OCI-LY7 (cell line): ENCODE results near the gene MS4A4A.

Experiments
- CTCF ChIP-seq: fragments of 200-600 bp; sonication (generic); conservative IDR thresholded peaks from 2 replicates; pipeline ENCODE4 v1.5.1; 2014; ENCODE audit warnings: mild to moderate bottlenecking, antibody characterized with exemption, low read length, moderate library complexity, mixed read lengths
- EZH2phosphoT487 ChIP-seq: fragments of 200-600 bp; sonication (generic); IDR thresholded peaks from 2 replicates; pipeline ENCODE4 v1.6.1; 2018; ENCODE audit warnings: low read depth, borderline replicate concordance, mild to moderate bottlenecking, mixed run types, antibody characterized with exemption, low read length, moderate library complexity, mixed read lengths

DNA sequence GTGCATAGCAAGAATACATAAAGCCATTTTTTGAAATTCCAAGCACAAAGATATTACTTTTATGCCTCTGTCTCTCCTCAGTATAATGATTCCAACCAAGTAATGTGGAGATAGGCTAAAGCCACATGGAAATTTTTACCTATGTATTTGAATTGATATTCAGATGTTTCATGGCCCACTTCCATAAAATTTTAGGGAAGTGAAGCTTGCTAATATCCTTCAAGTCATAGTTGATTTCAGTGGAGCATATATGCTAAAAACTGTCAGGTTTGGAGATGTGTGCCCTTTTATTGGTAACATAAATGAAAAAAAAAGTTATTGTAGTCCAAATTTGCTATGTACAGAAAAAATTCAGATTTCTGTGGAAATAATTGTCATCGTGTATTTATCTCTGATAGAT is 49.8 kb upstream of the MS4A4A start:
- TF ChIP-seq CTCF (no peak), EZH2phosphoT487 (no peak)
